Activated CD4-positive, CD25-positive, alpha-beta regulatory T cell (primary cell): ENCODE data around the gene ESYT2.

ENCODE experiments used
- DNase-seq, 4 experiments: peaks; one replicate each; lab custom pipeline; 2025; lab: John Stamatoyannopoulos, UW

ESYT2 gene

GRCh38 chr7:158695726-158696452, 133.4 kb downstream of the ESYT2 start:
- DNase-seq: peak in 2 of 4 experiments; percentile 21

GRCh38 chr7:158695056-158695455, 134.3 kb downstream of the ESYT2 start:
- DNase-seq: no peak

GRCh38 chr7:158694650-158695049, 134.7 kb downstream of the ESYT2 start:
- no peak for DNase-seq

- DNase-seq: no peak
Observed at GRCh38 chr7:158689488-158689887, 139.8 kb downstream of the ESYT2 start.

GRCh38 chr7:158687406-158687805, 141.9 kb downstream of the ESYT2 start:
- DNase-seq: no peak

- no peak for DNase-seq
Observed at GRCh38 chr7:158685693-158686092, 143.6 kb downstream of the ESYT2 start.

GRCh38 chr7:158684329-158684728, 145.0 kb downstream of the ESYT2 start:
- DNase-seq: no peak

- no peak for DNase-seq
Observed at GRCh38 chr7:158683541-158683940, 145.8 kb downstream of the ESYT2 start.

- DNase-seq: no peak
Observed at GRCh38 chr7:158682456-158682855, 146.9 kb downstream of the ESYT2 start.
